Measurements from ENCODE around the gene MVK.

MVK gene

DNA sequence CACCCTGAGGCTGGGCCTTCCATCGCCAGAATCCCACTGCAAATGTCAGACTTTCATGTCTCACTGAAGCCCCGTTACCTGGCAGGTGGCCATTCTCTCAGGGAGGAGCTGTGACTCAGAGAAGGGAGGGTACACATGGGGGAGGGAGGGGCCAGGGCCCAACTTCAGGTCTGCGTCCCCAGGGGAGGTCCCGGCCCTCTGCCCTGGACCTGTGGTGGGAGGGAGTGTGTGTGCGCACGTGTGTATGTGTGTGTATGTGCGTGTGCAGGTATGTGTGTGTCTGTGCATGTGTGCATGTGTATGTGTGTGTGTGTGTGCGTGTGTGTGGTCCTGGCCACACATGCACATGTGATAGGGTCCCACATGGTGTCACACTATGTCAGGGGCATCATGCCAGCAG, 50.9 kb downstream of the MVK start:
- no peaks in the 10 kb centered on the region for H4K20me1 ChIP-seq (ENCODE audit: insufficient read depth, low read length)
- no peaks in the 10 kb centered on the region for H3K36me3 ChIP-seq (ENCODE audit: insufficient read depth, low read length)
- no peaks in the 10 kb centered on the region for H3K9me3 ChIP-seq (ENCODE audit: low read length)
- H3K4me1 ChIP-seq (ENCODE audit: insufficient read depth, low read length, severe bottlenecking) = no peaks in the 10 kb centered on the region
- H3K4me3 ChIP-seq (ENCODE audit: low read depth, low read length, poor library complexity, severe bottlenecking) = no peak overlapping the region
- TF ChIP-seq CTCF (IDR thresholded peaks at IDR 0.05; ENCODE audit: low read length) (no peak), EZH2 (IDR thresholded peaks at IDR 0.05; ENCODE audit: borderline replicate concordance, low read length) (no peak)
- no peak overlapping the region for H3K9ac ChIP-seq (ENCODE audit: low read length)
- H3K79me2 ChIP-seq (ENCODE audit: insufficient read depth, low read length) = no peaks in the 10 kb centered on the region
- no peak overlapping the region for H2AFZ ChIP-seq (ENCODE audit: low read length)
- no peaks in the 10 kb centered on the region for H3K9me2 ChIP-seq (ENCODE audit: low read depth, low read length)
- no peaks in the 10 kb centered on the region for H3F3A ChIP-seq (ENCODE audit: insufficient read depth, low read length)
- no peak overlapping the region for H3K27ac ChIP-seq (ENCODE audit: low read depth, low read length, poor library complexity, severe bottlenecking)
- H3K27me3 ChIP-seq (ENCODE audit: insufficient read depth, low read length) = no peaks in the 10 kb centered on the region
- H3K4me2 ChIP-seq (ENCODE audit: low read length) = no peak overlapping the region

GRCh38 chr12:109625131-109625559, 51.6 kb downstream of the MVK start:
- Histone ChIP-seq H3K9ac (ENCODE audit: low read length) (no peak overlapping the region), H3K9me3 (ENCODE audit: low read length) (no peaks in the 10 kb centered on the region), H4K20me1 (ENCODE audit: insufficient read depth, low read length) (no peaks in the 10 kb centered on the region), H3K4me2 (ENCODE audit: low read length) (no peak overlapping the region), H3K79me2 (ENCODE audit: insufficient read depth, low read length) (no peaks in the 10 kb centered on the region), H3K36me3 (ENCODE audit: insufficient read depth, low read length) (no peaks in the 10 kb centered on the region), H3K9me2 (ENCODE audit: low read depth, low read length) (no peaks in the 10 kb centered on the region), H3K27ac (ENCODE audit: low read depth, low read length, poor library complexity, severe bottlenecking) (no peak overlapping the region), H2AFZ (ENCODE audit: low read length) (no peak overlapping the region), H3K4me3 (ENCODE audit: low read depth, low read length, poor library complexity, severe bottlenecking) (no peak overlapping the region), H3K4me1 (ENCODE audit: insufficient read depth, low read length, severe bottlenecking) (no peaks in the 10 kb centered on the region), H3K27me3 (ENCODE audit: insufficient read depth, low read length) (no peaks in the 10 kb centered on the region), H3F3A (ENCODE audit: insufficient read depth, low read length) (no peaks in the 10 kb centered on the region)
- TF ChIP-seq CTCF (IDR thresholded peaks at IDR 0.05; ENCODE audit: low read length) = no peak
- TF ChIP-seq EZH2 (IDR thresholded peaks at IDR 0.05; ENCODE audit: borderline replicate concordance, low read length) = no peak

DNA sequence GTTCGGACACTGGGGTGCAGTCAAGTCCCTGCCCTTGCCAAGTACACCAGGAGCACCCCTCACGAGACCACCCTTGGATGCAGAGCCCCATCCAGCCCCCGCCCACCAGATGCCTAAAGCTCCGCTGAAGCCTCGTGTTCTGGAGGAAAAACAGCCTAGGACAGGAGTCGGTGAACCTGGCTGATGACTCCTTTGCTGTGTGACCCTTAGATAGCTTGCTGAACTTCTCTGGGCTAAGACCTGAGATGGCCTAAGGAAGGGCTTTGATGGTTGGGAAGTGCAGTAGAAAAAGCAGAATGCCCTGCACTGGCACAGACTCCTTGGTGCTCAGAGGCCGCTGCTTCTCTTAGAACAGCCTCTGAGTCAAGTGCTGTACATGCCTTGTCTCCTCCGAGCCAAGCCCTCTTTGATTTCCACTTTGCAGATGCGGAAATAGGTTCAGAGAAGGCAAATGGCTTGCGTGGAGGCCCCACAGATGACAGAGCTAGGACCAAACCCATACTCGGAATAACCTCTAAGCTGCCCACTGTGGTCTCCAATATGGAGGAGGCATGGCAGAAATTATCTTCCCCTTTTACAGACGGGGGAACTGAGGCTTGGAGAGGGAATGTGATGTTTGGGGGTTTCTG, 52.3 kb downstream of the MVK start:
- H3K27ac ChIP-seq (ENCODE audit: low read depth, low read length, poor library complexity, severe bottlenecking) = no peak overlapping the region
- no peaks in the 10 kb centered on the region for H3K4me1 ChIP-seq (ENCODE audit: insufficient read depth, low read length, severe bottlenecking)
- H3K4me3 ChIP-seq (ENCODE audit: low read depth, low read length, poor library complexity, severe bottlenecking) = no peak overlapping the region
- H3K9me2 ChIP-seq (ENCODE audit: low read depth, low read length) = no peaks in the 10 kb centered on the region
- H3K9ac ChIP-seq (ENCODE audit: low read length) = no peak overlapping the region
- H4K20me1 ChIP-seq (ENCODE audit: insufficient read depth, low read length) = no peaks in the 10 kb centered on the region
- no peaks in the 10 kb centered on the region for H3K9me3 ChIP-seq (ENCODE audit: low read length)
- H3K27me3 ChIP-seq (ENCODE audit: insufficient read depth, low read length) = no peaks in the 10 kb centered on the region
- H3K36me3 ChIP-seq (ENCODE audit: insufficient read depth, low read length) = no peaks in the 10 kb centered on the region
- H3K79me2 ChIP-seq (ENCODE audit: insufficient read depth, low read length) = no peaks in the 10 kb centered on the region
- no peaks in the 10 kb centered on the region for H3F3A ChIP-seq (ENCODE audit: insufficient read depth, low read length)
- no peak overlapping the region for H2AFZ ChIP-seq (ENCODE audit: low read length)
- TF ChIP-seq CTCF (IDR thresholded peaks at IDR 0.05; ENCODE audit: low read length) (no peak), EZH2 (IDR thresholded peaks at IDR 0.05; ENCODE audit: borderline replicate concordance, low read length) (no peak)
- no peak overlapping the region for H3K4me2 ChIP-seq (ENCODE audit: low read length)

Data from OCI-LY1 (cell line).